Activated T-cell treated with anti-CD3 and anti-CD28 coated beads, Interleukin-2, amount 50 U/mL, for 48 hours (primary cell): Measurements from ENCODE around the gene EPN1.
"Not testable (repeated sequence)": the region's sequence is repeated elsewhere in the genome, so short reads cannot be mapped to it uniquely, and the experiment has no call there.

Experiments used
- DNase-seq, 2 experiments: peaks; one replicate each; pipeline ENCODE4 v3.0.0-alpha.2; 2020

Gene EPN1

DNA sequence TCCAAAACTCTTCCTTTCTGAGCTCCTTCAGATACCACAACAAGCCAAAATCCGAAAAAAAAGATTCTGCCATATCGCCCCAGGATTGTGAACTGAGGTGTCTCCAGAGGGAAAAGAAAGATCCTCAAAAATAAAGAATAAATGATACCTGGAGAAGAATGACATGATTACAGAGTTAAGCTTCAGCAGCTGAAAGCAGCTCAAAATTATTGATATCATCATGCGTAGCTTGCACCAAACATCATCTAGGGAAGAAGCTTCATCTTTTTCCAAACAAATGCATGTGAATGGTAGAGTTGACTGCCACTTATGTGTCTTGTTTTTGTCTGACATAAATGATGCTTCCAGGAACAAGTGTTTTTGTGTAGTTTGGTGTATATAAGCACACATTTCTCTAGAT lies 63.3 kb downstream of the EPN1 start, which contains the start of gene NLRP9:
Gene NLRP9 (minus strand): TSS at position 101 of the 400 bp plus-strand sequence. CDS start 28 bp downstream, at position 73.
- DNase-seq = no peak

DNA sequence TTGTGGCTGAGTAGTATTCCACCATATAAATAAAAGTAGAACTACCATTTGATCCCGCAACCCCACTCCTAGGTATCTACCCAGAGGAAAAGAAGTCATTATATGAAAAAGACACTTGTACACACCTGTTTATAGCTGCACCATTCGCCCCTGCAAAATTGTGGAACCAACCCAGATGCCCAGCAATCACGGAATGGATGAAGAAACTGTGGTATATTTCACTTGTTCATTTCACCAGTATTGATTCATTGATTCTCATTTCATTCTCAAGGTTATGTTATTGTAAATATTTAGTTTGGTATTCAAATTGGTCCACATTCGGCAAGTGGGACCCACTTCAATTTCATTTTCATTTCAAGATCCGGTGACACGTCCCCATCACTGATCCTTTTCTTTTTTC lies 75.7 kb downstream of the EPN1 start:
- no peak for DNase-seq

DNA sequence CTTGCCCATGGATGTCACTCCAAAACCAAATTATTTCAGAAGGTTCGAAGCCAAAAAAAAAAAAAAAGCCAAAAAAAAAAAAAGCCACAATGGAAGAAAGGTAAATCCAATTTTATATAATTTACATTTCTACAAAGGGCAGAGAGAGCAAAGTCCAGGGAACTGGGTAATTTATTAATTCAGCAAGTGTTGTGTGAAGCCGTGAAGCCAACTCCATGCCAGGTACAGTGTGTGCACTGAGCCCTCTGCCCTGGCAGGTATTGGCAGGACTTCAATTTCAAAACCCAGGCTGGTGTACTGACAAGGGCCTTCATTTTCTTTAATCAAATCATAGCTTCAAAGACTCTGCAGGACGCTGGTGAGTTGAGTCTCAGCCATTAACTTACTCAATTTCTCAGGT lies 78.4 kb downstream of the EPN1 start:
- DNase-seq = no peak

DNA sequence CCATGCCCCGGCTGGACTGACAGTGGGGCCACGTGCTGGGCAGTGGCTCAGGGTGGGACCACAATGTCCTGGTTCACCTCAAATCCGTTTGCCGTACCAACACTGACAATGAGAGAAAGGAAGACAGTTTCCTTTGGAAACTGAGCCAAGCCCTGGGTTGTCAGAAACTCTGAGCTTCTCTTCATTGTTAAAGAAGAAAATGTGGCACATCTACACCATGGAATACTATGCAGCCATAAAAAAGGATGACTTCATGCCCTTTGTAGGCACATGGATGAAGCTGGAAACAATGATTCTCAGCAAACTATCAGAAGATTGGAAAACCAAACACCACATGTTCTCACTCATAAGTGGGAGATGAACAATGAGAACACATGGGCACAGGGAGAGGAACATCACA lies 81.8 kb downstream of the EPN1 start:
- not testable (repeated sequence) for DNase-seq

DNA sequence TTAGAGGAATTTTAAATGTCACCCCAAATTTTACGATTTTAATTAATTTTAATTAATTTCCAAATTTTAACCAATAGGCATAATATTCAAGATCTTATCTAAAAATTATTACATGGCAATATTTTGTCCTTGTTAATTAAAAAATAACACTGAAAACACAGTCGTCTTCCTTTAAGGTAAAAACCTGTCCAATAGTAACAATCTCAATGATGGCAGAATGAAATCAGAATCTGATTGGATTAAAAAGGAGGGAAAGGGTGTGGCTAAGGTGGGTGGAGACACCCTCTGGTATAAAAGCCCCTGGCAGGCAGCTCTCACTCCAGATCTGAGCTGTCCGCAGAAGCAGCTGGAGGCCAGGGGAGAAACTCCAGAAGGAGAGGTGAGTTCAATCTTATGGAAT lies 83.8 kb downstream of the EPN1 start, which contains the start of gene RFPL4A:
Gene RFPL4A (plus strand): TSS at position 301 of the 400 bp plus-strand sequence. CDS start 2,704 bp downstream, outside the sequence.
- DNase-seq = not testable (repeated sequence)
